ENCODE results near the gene ABTB2. TPM values are rescaled to one million over a fixed set of nuclear protein-coding genes. Genes with fewer than 3 reads are reported as not detected.

Gene ABTB2
- total RNA-seq, 1 experiment from 2014 or later, result 5.5 TPM

DNA sequence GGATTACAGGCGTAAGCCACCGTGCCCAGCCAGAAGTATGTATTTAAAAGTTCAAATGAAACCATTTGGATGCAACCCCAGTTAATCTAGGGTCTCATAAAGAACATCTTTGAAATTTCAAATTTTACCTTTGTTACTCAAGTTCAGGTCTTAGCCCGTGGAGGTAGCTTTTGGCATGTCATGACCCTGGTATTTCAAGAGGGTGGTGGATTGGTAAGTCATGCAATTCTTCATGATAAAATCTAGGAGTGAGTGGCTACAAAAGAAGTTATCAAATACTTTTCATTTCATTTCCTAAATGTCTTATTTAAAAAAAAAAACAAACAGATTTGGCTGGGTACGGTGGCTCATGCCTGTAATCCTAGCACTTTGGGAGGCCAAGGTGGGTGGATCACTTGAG lies 80.6 kb downstream of the ABTB2 start:
- no peaks in the 10 kb centered on the region for H3K36me3 Mint-ChIP-seq (ENCODE audit: insufficient read depth in 1 of 3, low read depth in 3 of 3)
- no peak overlapping the region for H4K5ac ChIP-seq (ENCODE audit: insufficient read length, low read depth, low read length)

More for the DNA sequence above, 80.6 kb downstream of the ABTB2 start:
- Histone ChIP-seq H3K23me2 (ENCODE audit: insufficient read length, low read depth, low read length, poor library complexity, severe bottlenecking) (no peaks in the 10 kb centered on the region), H3K56ac (ENCODE audit: insufficient read length, low read depth, low read length) (no peak overlapping the region), H3K27ac (ENCODE audit: insufficient read length, low read depth, low read length) (no peak overlapping the region), H3K4ac (ENCODE audit: low read depth, low read length) (no peak overlapping the region), H4K20me1 (ENCODE audit: control insufficient read depth, insufficient read depth, insufficient read length) (no peaks in the 10 kb centered on the region), H2BK20ac (ENCODE audit: low read depth, low read length, poor library complexity, severe bottlenecking) (no peak overlapping the region), H3K4me1 (ENCODE audit: insufficient read depth, low read length) (no peaks in the 10 kb centered on the region), H2BK5ac (ENCODE audit: insufficient read length, low read length) (no peak overlapping the region), H3K18ac (ENCODE audit: insufficient read length, low read depth, low read length) (no peak overlapping the region), H2BK120ac (ENCODE audit: low read depth, low read length, poor library complexity, severe bottlenecking) (no peak overlapping the region), H3K27me3 (ENCODE audit: insufficient read depth, low read length) (no peaks in the 10 kb centered on the region), H4K91ac (ENCODE audit: insufficient read length, low read depth, low read length) (no peak overlapping the region), H4K8ac (replicated peaks; ENCODE audit: insufficient read length, low read depth, low read length) (no peak overlapping the region), H2AK5ac (ENCODE audit: insufficient read length, low read length) (no peak overlapping the region), H3K9ac (ENCODE audit: extremely low read depth, insufficient read length, low read length) (no peak overlapping the region), H3K23ac (ENCODE audit: insufficient read length, low read depth, low read length) (no peak overlapping the region), H3K14ac (ENCODE audit: insufficient read depth, low read length) (no peak overlapping the region), H3K9me3 (ENCODE audit: control insufficient read depth, low read depth, low read length) (no peaks in the 10 kb centered on the region), H2AFZ (ENCODE audit: low read length) (no peak overlapping the region), H3K79me1 (ENCODE audit: insufficient read depth, low read depth, low read length, poor library complexity, severe bottlenecking) (no peaks in the 10 kb centered on the region), H2BK12ac (ENCODE audit: insufficient read length, low read depth, low read length) (no peak overlapping the region), H2BK15ac (ENCODE audit: low read depth, low read length) (no peak overlapping the region), H3T11ph (ENCODE audit: low read length) (no peak overlapping the region), H3K4me2 (ENCODE audit: insufficient read depth, insufficient read length, low read length) (no peak overlapping the region), H3K79me2 (ENCODE audit: insufficient read depth, low read length) (no peaks in the 10 kb centered on the region)
- Mint-ChIP-seq H3K27ac (peak overlapping the region in 1 of 3 experiments; percentile 15; a peak in 1 of 7 replicates), H3K4me1 (peaks cover 8 to 9% of the 10 kb centered on the region in 2 experiments; a peak in 2 of 4 replicates), H3K9me3 (no peaks in the 10 kb centered on the region), H3K4me3 (no peak overlapping the region), H3K27me3 (ENCODE audit: low read depth) (no peaks in the 10 kb centered on the region)
- DNase-seq, result no peak
- TF ChIP-seq, protein P1, sequence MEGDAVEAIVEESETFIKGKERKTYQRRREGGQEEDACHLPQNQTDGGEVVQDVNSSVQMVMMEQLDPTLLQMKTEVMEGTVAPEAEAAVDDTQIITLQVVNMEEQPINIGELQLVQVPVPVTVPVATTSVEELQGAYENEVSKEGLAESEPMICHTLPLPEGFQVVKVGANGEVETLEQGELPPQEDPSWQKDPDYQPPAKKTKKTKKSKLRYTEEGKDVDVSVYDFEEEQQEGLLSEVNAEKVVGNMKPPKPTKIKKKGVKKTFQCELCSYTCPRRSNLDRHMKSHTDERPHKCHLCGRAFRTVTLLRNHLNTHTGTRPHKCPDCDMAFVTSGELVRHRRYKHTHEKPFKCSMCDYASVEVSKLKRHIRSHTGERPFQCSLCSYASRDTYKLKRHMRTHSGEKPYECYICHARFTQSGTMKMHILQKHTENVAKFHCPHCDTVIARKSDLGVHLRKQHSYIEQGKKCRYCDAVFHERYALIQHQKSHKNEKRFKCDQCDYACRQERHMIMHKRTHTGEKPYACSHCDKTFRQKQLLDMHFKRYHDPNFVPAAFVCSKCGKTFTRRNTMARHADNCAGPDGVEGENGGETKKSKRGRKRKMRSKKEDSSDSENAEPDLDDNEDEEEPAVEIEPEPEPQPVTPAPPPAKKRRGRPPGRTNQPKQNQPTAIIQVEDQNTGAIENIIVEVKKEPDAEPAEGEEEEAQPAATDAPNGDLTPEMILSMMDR (conservative IDR thresholded peaks at IDR 0.05), result no peak
- WGBS (ENCODE audit: extremely low coverage, insufficient read length, low lambda C conversion rate), result no CpG with 5 or more reads among the region's 4 CpGs
